Vagina (tissue), 2 donors: ENCODE measurements around the gene PLD2. TPM values are rescaled to one million over a fixed set of nuclear protein-coding genes. Genes with fewer than 3 reads are reported as not detected.
A peak's percentile ranks its signal among the peaks of the same experiment; 100 is the strongest.

ENCODE experiments used
- DNase-seq, 2 donors: peaks; one replicate each; pipeline ENCODE4 v3.0.0-alpha.2; 2017; ENCODE audit errors: extremely low spot score in 2 of 2
- H3K27ac ChIP-seq: fragments of 200-600 bp; sonication (generic); one replicate; pipeline ENCODE4 v1.5.1; 2019
- H3K27me3 ChIP-seq: fragments of 200-600 bp; sonication (generic); one replicate; pipeline ENCODE4 v1.5.1; 2019
- H3K36me3 ChIP-seq, 2 donors: fragments of 200-600 bp; sonication (generic); one replicate each; pipeline ENCODE4 v1.5.1; 2017 to 2019
- H3K4me1 ChIP-seq: fragments of 200-600 bp; sonication (generic); one replicate; pipeline ENCODE4 v1.5.1; 2019
- H3K4me3 ChIP-seq, 2 donors: fragments of 200-600 bp; sonication (generic); 1 replicate in 1 of 2; 2 replicates in 1 of 2; pipeline ENCODE4 v1.5.1; 2016 to 2019
- H3K9me3 ChIP-seq: fragments of 200-600 bp; sonication (generic); one replicate; pipeline ENCODE4 v1.5.1; 2019
- CTCF ChIP-seq, 3 experiments: fragments of 450-650 bp in 2 of 3; fragments of 200-600 bp in 1 of 3; sonication (generic) in 1 of 3; IDR thresholded peaks; one replicate each; pipeline ENCODE4 v1.5.1; 2017 to 2019; ENCODE audit warnings: antibody characterized with exemption in 3 of 3, mild to moderate bottlenecking in 2 of 3, moderate library complexity in 2 of 3
- POLR2A ChIP-seq, 2 donors: fragments of 450-650 bp; IDR thresholded peaks; one replicate each; pipeline ENCODE4 v1.6.1; 2017; ENCODE audit warnings: antibody characterized with exemption in 2 of 2, mild to moderate bottlenecking in 2 of 2, moderate library complexity in 2 of 2
- POLR2AphosphoS5 ChIP-seq, 2 donors: sonication (generic); formaldehyde crosslinking; IDR thresholded peaks; one replicate each; pipeline ENCODE4 v1.9.0; 2017; ENCODE audit warnings: antibody characterized with exemption in 2 of 2, mild to moderate bottlenecking in 2 of 2, low read depth in 1 of 2; ENCODE audit not compliant: insufficient read depth in 1 of 2
- intact Hi-C: fragments of 100-400 bp; cut with DNase I; formaldehyde crosslinking; loops from one replicate; pipeline ENCODE4 v1.15.1; 2023
- total RNA-seq: library from RNA; depleted of rRNA; stranded (reverse); fragments of >200 nt; gene quantifications from one replicate; pipeline ENCODE4 v1.2.3, GENCODE V29; 2016

Gene PLD2
- total RNA-seq, 1 donor from 2014 or later = 63.6 TPM

- H3K27ac ChIP-seq = peak overlapping the region; percentile 17
- H3K4me1 ChIP-seq = peaks cover 48% of the 10 kb centered on the region
Measured at GRCh38 chr17:4786516-4786915, 20.4 kb upstream of the PLD2 start.

DNA sequence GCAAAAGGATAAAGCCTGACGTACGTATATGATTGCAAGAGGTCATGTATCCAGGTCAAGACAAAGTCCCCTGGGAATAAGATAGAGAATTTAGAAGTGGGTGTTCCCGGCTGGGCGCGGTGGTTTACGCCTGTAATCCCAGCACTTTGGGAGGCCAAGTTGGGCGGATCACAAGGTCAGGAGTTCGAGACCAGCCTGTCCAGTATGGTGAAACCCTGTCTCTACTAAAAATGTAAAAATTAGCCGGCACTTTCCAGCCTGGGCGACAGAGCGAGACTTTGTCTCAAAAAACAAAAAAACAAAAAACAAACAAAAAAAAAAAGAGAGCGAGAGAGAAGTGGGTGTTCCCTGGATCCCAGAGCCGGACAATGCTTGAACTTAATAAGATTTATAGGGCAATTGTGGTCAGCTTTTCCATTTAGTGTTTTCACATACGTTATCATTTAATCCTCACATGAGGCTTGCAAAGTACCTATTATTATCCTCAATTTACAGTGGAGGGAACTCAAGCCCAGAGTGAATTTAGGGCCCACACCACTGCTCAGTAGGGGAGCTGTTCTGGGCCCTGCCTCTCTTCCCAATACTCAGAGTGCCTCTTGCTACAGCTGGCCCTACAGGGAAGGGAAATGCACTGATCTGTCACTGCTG is 18.7 kb upstream of the PLD2 start:
- Histone ChIP-seq H3K27me3 (no peaks in the 10 kb centered on the region), H3K27ac (peak overlapping the region; percentile 88), H3K36me3 (no peaks in the 10 kb centered on the region), H3K4me1 (peaks cover 48% of the 10 kb centered on the region), H3K9me3 (no peaks in the 10 kb centered on the region), H3K4me3 (peak overlapping the region in 1 of 2 donors; percentile 60)
- DNase-seq = no peak
- intact Hi-C loops = loop anchor here (5.0 to 10.0 kb wide), 3 partner anchors 53 to 104 kb away; partner anchors contain the start of genes ARRB2, CXCL16, MED11 and ZMYND15
- TF ChIP-seq POLR2AphosphoS5 (IDR thresholded peaks at IDR 0.05; ENCODE audit: insufficient read depth in 1 of 2, low read depth in 1 of 2) (no peak), POLR2A (IDR thresholded peaks at IDR 0.05) (no peak), CTCF (IDR thresholded peaks at IDR 0.05) (no peak)

More at GRCh38 chr17:4786516-4786915, 20.4 kb upstream of the PLD2 start:
- H3K36me3 ChIP-seq = no peaks in the 10 kb centered on the region
- intact Hi-C loops = loop anchor here (5.0 to 10.0 kb wide), 3 partner anchors 52 to 106 kb away; partner anchors contain the start of genes ARRB2, CXCL16, MED11 and ZMYND15
- no peaks in the 10 kb centered on the region for H3K27me3 ChIP-seq
- DNase-seq = no peak
- H3K4me3 ChIP-seq = peak overlapping the region; percentile 30 to 46
- TF ChIP-seq POLR2A (IDR thresholded peaks at IDR 0.05) (no peak), POLR2AphosphoS5 (IDR thresholded peaks at IDR 0.05; ENCODE audit: insufficient read depth in 1 of 2, low read depth in 1 of 2) (no peak), CTCF (IDR thresholded peaks at IDR 0.05) (no peak)
- H3K9me3 ChIP-seq = no peaks in the 10 kb centered on the region

DNA sequence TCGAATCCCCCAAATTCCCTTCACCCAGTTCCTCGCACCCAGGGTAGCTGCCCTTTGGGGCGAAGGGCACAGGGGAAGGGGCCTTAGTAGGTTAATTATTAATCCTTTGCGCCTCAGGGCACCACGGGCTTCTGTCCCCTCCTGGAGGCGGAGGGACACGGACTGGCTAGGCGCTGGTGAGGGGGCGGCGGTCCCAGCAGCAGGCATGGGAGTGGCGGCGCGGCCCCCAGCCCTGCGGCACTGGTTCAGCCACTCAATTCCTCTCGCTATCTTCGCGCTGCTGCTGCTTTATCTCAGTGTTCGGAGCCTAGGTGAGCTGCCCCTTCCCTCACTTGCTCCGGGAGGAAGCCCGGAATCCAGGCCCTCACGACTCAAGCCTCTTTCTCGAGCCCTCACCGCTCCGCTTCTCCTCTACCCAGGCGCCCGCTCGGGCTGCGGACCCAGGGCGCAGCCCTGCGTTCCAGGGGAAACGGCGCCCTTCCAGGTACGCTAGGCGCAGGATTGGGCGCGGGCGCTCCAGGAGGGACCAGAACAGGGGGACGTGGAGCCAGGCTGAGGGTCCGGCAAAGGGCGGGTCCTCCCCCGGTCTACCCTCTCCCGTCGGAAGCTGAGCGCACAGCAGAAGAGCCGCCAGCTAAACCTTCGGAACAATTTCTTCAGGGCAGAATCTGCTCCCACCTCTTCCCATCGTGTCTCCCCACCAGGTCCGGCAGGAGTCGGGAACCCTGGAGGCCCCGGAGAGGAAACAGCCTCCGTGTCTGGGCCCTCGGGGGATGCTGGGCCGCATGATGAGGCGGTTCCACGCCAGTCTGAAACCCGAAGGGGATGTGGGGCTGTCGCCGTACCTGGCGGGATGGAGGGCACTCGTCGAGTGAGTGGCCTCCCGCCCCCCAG is 17.9 kb upstream of the PLD2 start, which contains the start of gene GLTPD2:
Gene GLTPD2, plus strand, starts transcription at position 158 of the 894 bp plus-strand sequence. Its CDS starts 48 bp downstream, at position 206.
- TF ChIP-seq POLR2A (IDR thresholded peaks at IDR 0.05) (no peak), POLR2AphosphoS5 (IDR thresholded peaks at IDR 0.05; ENCODE audit: insufficient read depth in 1 of 2, low read depth in 1 of 2) (peak in 1 of 2 donors; percentile 10), CTCF (IDR thresholded peaks at IDR 0.05) (no peak)
- Histone ChIP-seq H3K27me3 (no peaks in the 10 kb centered on the region), H3K4me3 (peak within 1 kb of the TSS; percentile 60 to 80), H3K36me3 (no peaks in the 10 kb centered on the region), H3K4me1 (peaks cover 48% of the 10 kb centered on the region), H3K9me3 (no peaks in the 10 kb centered on the region), H3K27ac (peak within 1 kb of the TSS; percentile 88)
- intact Hi-C loops = loop anchor here (5.0 to 10.0 kb wide), 3 partner anchors 54 to 103 kb away; partner anchors contain the start of genes ARRB2, CXCL16, MED11 and ZMYND15
- no peak for DNase-seq

GRCh38 chr17:4789701-4789950 is 17.3 kb upstream of the PLD2 start:
- H3K27me3 ChIP-seq = no peaks in the 10 kb centered on the region
- intact Hi-C loops = loop anchor here (5.0 to 10.0 kb wide), 3 partner anchors 55 to 103 kb away; partner anchors contain the start of genes ARRB2, CXCL16, MED11 and ZMYND15
- DNase-seq = no peak
- peak overlapping the region; percentile 60 to 80 for H3K4me3 ChIP-seq
- no peaks in the 10 kb centered on the region for H3K9me3 ChIP-seq
- no peaks in the 10 kb centered on the region for H3K36me3 ChIP-seq
- peak overlapping the region; percentile 88 for H3K27ac ChIP-seq
- TF ChIP-seq POLR2A (IDR thresholded peaks at IDR 0.05) = no peak
- no peak for TF ChIP-seq CTCF (IDR thresholded peaks at IDR 0.05)
- TF ChIP-seq POLR2AphosphoS5 (IDR thresholded peaks at IDR 0.05; ENCODE audit: insufficient read depth in 1 of 2, low read depth in 1 of 2) = no peak
- H3K4me1 ChIP-seq = peaks cover 48% of the 10 kb centered on the region
